Measurements from ENCODE around the gene NUDCD3. TPM values are rescaled to one million over a fixed set of nuclear protein-coding genes. Genes with fewer than 3 reads are reported as not detected.

Gene NUDCD3
- total and polyA plus RNA-seq, 2 experiments from 2014 or later: 54.7 to 60.8 TPM

GRCh38 chr7:44400033-44400511 lies 90.4 kb downstream of the NUDCD3 start:
- WGBS (ENCODE audit: low lambda C conversion rate, missing lambda C conversion rate): 95% methylated on average over 14 of the region's 14 CpGs
- DNase-seq (ENCODE audit: low spot score): no peak
- H3K27me3 ChIP-seq: no peaks in the 10 kb centered on the region
- no peaks in the 10 kb centered on the region for H3K9me2 ChIP-seq (replicated peaks; ENCODE audit: insufficient read depth)
- TF ChIP-seq EZH2 (IDR thresholded peaks at IDR 0.05; ENCODE audit: borderline replicate concordance) (no peak), EZH2phosphoT487 (IDR thresholded peaks at IDR 0.05; ENCODE audit: low read depth, severe bottlenecking, unreplicated experiment) (no peak)
- TF ChIP-seq, protein P1, sequence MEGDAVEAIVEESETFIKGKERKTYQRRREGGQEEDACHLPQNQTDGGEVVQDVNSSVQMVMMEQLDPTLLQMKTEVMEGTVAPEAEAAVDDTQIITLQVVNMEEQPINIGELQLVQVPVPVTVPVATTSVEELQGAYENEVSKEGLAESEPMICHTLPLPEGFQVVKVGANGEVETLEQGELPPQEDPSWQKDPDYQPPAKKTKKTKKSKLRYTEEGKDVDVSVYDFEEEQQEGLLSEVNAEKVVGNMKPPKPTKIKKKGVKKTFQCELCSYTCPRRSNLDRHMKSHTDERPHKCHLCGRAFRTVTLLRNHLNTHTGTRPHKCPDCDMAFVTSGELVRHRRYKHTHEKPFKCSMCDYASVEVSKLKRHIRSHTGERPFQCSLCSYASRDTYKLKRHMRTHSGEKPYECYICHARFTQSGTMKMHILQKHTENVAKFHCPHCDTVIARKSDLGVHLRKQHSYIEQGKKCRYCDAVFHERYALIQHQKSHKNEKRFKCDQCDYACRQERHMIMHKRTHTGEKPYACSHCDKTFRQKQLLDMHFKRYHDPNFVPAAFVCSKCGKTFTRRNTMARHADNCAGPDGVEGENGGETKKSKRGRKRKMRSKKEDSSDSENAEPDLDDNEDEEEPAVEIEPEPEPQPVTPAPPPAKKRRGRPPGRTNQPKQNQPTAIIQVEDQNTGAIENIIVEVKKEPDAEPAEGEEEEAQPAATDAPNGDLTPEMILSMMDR (IDR thresholded peaks at IDR 0.05; ENCODE audit: poor library complexity): no peak
- H3K4me2 ChIP-seq: no peak overlapping the region
- no peak overlapping the region for H3K4me3 ChIP-seq
- H3K36me3 ChIP-seq (replicated peaks; ENCODE audit: insufficient read depth, low read depth): no peaks in the 10 kb centered on the region
- peaks cover 6% of the 10 kb centered on the region for H4K20me1 ChIP-seq (ENCODE audit: insufficient read depth, poor library complexity, severe bottlenecking)
- H3K4me1 ChIP-seq (ENCODE audit: insufficient read depth): no peaks in the 10 kb centered on the region
- no peak overlapping the region for H2AFZ ChIP-seq
- no peaks in the 10 kb centered on the region for H3K9me3 ChIP-seq (ENCODE audit: low read depth)
- no peak overlapping the region for H3K27ac ChIP-seq
- H3K79me2 ChIP-seq: no peaks in the 10 kb centered on the region

DNA sequence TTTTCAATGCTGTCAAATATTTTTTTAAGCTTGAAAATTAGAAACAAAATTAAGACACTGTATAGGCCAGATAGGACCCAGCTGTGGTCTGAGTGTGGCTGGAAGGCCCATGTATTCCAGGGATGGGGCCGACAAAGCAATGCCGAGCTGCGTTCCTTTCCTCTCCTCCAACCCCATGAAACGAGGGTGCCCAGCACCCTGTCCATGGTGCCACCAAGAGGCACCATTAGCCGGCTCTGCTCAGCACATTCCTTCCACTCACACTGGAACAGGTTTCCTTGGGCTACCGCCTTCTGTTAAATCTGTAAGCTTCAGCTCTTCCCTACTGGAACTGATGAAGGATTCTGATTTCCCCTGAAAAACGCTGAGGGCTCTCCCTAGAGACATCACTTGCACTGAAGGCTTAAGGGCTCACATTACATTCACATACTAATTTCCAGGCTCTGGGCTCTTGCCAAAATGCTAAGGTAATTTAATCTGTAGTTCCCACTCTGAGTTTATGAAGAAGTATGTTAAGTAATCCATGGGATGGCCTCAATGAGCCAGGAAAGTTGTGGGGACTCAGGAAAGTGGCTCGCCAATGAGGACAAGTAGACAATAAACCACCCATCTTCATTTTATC lies 91.4 kb downstream of the NUDCD3 start:
- Histone ChIP-seq H3K4me3 (no peak overlapping the region), H3K4me1 (ENCODE audit: insufficient read depth) (no peaks in the 10 kb centered on the region), H3K79me2 (no peaks in the 10 kb centered on the region), H3K27ac (no peak overlapping the region), H4K20me1 (ENCODE audit: insufficient read depth, poor library complexity, severe bottlenecking) (peaks cover 6% of the 10 kb centered on the region), H3K9me3 (ENCODE audit: low read depth) (no peaks in the 10 kb centered on the region), H3K9me2 (replicated peaks; ENCODE audit: insufficient read depth) (no peaks in the 10 kb centered on the region), H3K27me3 (no peaks in the 10 kb centered on the region), H3K4me2 (no peak overlapping the region), H3K36me3 (replicated peaks; ENCODE audit: insufficient read depth, low read depth) (no peaks in the 10 kb centered on the region), H2AFZ (no peak overlapping the region)
- TF ChIP-seq, protein P1 (IDR thresholded peaks at IDR 0.05; ENCODE audit: poor library complexity): no peak
- TF ChIP-seq EZH2phosphoT487 (IDR thresholded peaks at IDR 0.05; ENCODE audit: low read depth, severe bottlenecking, unreplicated experiment) (no peak), EZH2 (IDR thresholded peaks at IDR 0.05; ENCODE audit: borderline replicate concordance) (no peak)
- whole genome bisulfite sequencing (ENCODE audit: low lambda C conversion rate, missing lambda C conversion rate): 92% methylated on average over 8 of the region's 8 CpGs
- no peak for DNase-seq (ENCODE audit: low spot score)

- Histone ChIP-seq H3K27ac (no peak overlapping the region), H3K4me2 (no peak overlapping the region), H3K4me1 (ENCODE audit: insufficient read depth) (no peaks in the 10 kb centered on the region), H3K27me3 (no peaks in the 10 kb centered on the region), H3K79me2 (no peaks in the 10 kb centered on the region), H4K20me1 (ENCODE audit: insufficient read depth, poor library complexity, severe bottlenecking) (peaks cover 6% of the 10 kb centered on the region), H3K9me2 (replicated peaks; ENCODE audit: insufficient read depth) (no peaks in the 10 kb centered on the region), H3K4me3 (no peak overlapping the region), H2AFZ (no peak overlapping the region), H3K9me3 (ENCODE audit: low read depth) (no peaks in the 10 kb centered on the region), H3K36me3 (replicated peaks; ENCODE audit: insufficient read depth, low read depth) (no peaks in the 10 kb centered on the region)
- 95% methylated on average over 13 of the region's 13 CpGs for WGBS (ENCODE audit: low lambda C conversion rate, missing lambda C conversion rate)
- TF ChIP-seq EZH2 (IDR thresholded peaks at IDR 0.05; ENCODE audit: borderline replicate concordance) (no peak), EZH2phosphoT487 (IDR thresholded peaks at IDR 0.05; ENCODE audit: low read depth, severe bottlenecking, unreplicated experiment) (no peak)
- TF ChIP-seq, protein P1 (IDR thresholded peaks at IDR 0.05; ENCODE audit: poor library complexity): no peak
- no peak for DNase-seq (ENCODE audit: low spot score)
Observed at GRCh38 chr7:44398511-44398911, 91.9 kb downstream of the NUDCD3 start.
